Ishikawa (cell line): ENCODE results near the gene LHX5.

Source experiments
- CEBPB ChIP-seq: IDR thresholded peaks from 2 replicates; pipeline ENCODE4 v1.6.1; 2012
- CREB1 ChIP-seq: IDR thresholded peaks from 2 replicates; pipeline ENCODE4 v1.6.1; 2012; ENCODE audit warnings: low read depth
- EGR1 ChIP-seq: IDR thresholded peaks from 2 replicates; pipeline ENCODE4 v1.6.1; 2012
- EP300 ChIP-seq: IDR thresholded peaks from 2 replicates; pipeline ENCODE4 v1.6.1; 2012; ENCODE audit warnings: borderline replicate concordance
- FOXM1 ChIP-seq: IDR thresholded peaks from 2 replicates; pipeline ENCODE4 v1.6.1; 2012; ENCODE audit warnings: low read depth, borderline replicate concordance
- NFIC ChIP-seq: IDR thresholded peaks from 2 replicates; pipeline ENCODE4 v1.6.1; 2012
- RAD21 ChIP-seq: IDR thresholded peaks from 2 replicates; pipeline ENCODE4 v1.6.1; 2012; ENCODE audit warnings: low read depth
- TAF1 ChIP-seq: IDR thresholded peaks from 2 replicates; pipeline ENCODE4 v1.6.1; 2012; ENCODE audit warnings: low read depth, mild to moderate bottlenecking
- TCF12 ChIP-seq: IDR thresholded peaks from 2 replicates; pipeline ENCODE4 v1.6.1; 2012; ENCODE audit warnings: low read depth
- TEAD4 ChIP-seq: IDR thresholded peaks from 2 replicates; pipeline ENCODE4 v1.6.1; 2012
- YY1 ChIP-seq: IDR thresholded peaks from 2 replicates; pipeline ENCODE4 v1.6.1; 2012; ENCODE audit warnings: low read depth
- ZBTB7A ChIP-seq: IDR thresholded peaks from 2 replicates; pipeline ENCODE4 v1.6.1; 2012; ENCODE audit warnings: low read depth
- TF ChIP-seq, protein P1 (sequence below): IDR thresholded peaks from 2 replicates; pipeline ENCODE4 v1.6.1; 2012
- TF ChIP-seq, protein P2 (sequence below): IDR thresholded peaks from 2 replicates; pipeline ENCODE4 v1.6.1; 2012; ENCODE audit warnings: low read depth, mild to moderate bottlenecking
- TF ChIP-seq, protein P3 (sequence below): IDR thresholded peaks from 2 replicates; pipeline ENCODE4 v1.6.1; 2012

Gene LHX5

DNA sequence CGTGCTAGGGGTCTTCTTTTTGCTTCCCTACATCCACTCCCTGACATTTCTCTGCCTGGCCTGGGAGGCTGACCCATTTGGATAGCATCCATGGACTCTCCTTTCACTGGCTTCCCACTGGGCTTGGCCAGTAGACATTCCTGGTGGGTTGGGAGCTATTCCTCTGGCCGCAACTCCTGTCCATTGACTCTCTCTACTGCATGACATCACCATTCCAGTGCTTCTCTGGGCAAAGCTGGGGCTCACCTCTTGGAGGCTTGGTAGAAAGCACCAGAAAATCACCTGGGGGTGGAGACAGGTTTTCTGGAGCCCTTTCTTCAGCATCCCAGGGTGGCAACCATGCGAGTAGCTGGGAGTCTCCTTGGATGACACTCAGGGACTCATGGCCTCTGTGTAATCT lies 16.7 kb upstream of the LHX5 start:
- TF ChIP-seq CREB1: no peak

DNA sequence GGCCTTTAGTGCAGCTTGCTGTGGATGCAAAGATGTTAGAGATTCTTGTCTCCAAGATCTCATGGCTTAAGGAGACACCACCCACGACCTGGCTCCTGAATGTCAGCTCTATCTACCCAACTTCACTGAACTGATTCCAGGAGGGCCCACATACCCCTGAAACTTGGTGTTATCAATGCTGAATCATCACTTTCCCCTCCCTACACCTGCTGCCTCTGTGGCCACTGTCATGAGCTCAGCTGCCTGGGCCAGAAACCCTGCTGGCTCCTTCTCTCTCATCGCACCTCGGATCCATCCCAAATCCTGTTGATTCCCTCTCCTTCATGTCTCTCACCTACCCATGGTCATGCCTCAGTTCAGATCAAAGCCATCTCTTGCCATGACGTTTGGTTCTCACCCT lies 15.1 kb upstream of the LHX5 start:
- TF ChIP-seq CREB1: no peak
- no peak for TF ChIP-seq YY1
- no peak for TF ChIP-seq TAF1
- no peak for TF ChIP-seq NFIC
- no peak for TF ChIP-seq RAD21

DNA sequence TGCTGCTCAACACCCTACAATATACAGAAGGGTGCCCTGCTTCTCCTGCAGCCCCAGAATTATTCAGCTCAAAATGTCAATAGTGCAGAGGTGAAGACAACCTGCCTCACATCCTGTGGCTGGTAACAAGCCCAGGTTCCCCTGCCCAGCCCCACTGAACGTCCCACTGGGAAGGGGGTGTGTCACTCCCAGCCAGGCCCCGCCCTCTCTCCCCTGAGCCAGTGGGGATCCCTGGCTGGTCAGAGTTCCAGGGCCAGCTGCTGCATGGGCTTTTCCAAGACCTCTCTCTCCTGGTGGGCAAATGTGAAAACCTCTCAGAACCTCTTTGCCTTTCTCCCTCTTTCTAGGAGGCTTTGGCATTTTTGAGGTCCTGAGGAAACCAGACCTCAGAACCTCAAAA lies 13.7 kb upstream of the LHX5 start:
- TF ChIP-seq RAD21: no peak
- TF ChIP-seq NFIC: no peak
- no peak for TF ChIP-seq CREB1
- TF ChIP-seq TEAD4: no peak
- no peak for TF ChIP-seq CEBPB
- TF ChIP-seq, protein P1, sequence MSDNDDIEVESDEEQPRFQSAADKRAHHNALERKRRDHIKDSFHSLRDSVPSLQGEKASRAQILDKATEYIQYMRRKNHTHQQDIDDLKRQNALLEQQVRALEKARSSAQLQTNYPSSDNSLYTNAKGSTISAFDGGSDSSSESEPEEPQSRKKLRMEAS: no peak
- TF ChIP-seq FOXM1: no peak
- no peak for TF ChIP-seq TAF1
- TF ChIP-seq, protein P2, sequence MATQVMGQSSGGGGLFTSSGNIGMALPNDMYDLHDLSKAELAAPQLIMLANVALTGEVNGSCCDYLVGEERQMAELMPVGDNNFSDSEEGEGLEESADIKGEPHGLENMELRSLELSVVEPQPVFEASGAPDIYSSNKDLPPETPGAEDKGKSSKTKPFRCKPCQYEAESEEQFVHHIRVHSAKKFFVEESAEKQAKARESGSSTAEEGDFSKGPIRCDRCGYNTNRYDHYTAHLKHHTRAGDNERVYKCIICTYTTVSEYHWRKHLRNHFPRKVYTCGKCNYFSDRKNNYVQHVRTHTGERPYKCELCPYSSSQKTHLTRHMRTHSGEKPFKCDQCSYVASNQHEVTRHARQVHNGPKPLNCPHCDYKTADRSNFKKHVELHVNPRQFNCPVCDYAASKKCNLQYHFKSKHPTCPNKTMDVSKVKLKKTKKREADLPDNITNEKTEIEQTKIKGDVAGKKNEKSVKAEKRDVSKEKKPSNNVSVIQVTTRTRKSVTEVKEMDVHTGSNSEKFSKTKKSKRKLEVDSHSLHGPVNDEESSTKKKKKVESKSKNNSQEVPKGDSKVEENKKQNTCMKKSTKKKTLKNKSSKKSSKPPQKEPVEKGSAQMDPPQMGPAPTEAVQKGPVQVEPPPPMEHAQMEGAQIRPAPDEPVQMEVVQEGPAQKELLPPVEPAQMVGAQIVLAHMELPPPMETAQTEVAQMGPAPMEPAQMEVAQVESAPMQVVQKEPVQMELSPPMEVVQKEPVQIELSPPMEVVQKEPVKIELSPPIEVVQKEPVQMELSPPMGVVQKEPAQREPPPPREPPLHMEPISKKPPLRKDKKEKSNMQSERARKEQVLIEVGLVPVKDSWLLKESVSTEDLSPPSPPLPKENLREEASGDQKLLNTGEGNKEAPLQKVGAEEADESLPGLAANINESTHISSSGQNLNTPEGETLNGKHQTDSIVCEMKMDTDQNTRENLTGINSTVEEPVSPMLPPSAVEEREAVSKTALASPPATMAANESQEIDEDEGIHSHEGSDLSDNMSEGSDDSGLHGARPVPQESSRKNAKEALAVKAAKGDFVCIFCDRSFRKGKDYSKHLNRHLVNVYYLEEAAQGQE: no peak

DNA sequence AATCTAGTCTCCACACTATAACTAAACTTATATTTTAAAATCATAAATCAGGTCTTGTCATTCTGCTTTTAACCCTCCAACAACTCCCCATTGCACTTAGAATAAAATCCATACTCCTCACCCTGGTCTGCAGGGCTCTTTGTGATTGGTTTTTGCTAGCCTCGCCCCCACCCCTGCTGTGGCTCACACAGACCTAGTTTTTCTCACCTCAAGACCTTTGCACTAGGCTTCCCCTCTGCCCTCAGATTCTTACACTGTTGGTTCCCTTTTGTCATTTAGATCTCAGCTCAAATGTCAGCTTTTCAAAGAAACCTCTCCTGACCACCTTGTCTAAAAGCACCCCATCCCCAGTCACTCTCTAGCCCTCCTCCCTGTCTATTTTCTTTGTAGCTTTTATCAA lies 10.7 kb upstream of the LHX5 start:
- TF ChIP-seq TEAD4 (no peak), ZBTB7A (no peak), FOXM1 (no peak), TAF1 (no peak), EP300 (no peak), CREB1 (no peak), RAD21 (no peak), EGR1 (no peak), YY1 (no peak), TCF12 (no peak), NFIC (no peak), CEBPB (no peak)
- TF ChIP-seq, protein P3, sequence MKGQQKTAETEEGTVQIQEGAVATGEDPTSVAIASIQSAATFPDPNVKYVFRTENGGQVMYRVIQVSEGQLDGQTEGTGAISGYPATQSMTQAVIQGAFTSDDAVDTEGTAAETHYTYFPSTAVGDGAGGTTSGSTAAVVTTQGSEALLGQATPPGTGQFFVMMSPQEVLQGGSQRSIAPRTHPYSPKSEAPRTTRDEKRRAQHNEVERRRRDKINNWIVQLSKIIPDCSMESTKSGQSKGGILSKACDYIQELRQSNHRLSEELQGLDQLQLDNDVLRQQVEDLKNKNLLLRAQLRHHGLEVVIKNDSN: no peak
- TF ChIP-seq, protein P2: no peak
- TF ChIP-seq, protein P1: no peak

DNA sequence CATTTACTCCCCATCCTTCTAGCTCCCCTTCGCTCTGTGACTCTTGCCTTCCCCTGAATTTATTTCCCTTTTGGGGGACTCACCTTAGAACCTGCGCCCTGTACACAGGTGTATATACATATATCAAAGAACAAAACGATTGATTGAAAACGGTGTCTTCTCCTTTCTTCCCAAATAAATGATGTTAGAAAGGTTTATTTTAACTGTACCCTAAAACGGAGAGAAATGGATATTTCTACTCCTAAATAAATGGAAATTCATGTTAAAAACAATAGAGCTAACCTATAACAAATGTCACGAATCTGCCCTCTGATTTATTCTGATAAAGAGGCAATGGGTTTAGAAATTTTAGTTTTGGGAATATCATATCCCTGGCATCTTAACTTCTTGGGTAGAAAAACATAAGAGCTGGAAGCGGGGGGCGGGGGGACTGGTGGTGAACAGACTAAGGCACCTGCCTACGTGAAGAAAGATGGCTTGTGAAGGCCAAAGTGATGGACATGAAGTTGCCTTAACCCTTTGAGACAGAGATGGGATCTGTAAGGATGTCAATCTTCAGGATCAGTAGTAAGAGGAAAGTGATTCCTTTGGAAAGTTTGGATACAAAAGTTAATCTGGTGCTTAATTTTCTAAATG lies 8.8 kb upstream of the LHX5 start:
- TF ChIP-seq CEBPB: no peak
- no peak for TF ChIP-seq TCF12
- no peak for TF ChIP-seq TAF1
- TF ChIP-seq, protein P2: no peak
- TF ChIP-seq CREB1: no peak
- TF ChIP-seq EGR1: no peak
